H9 (cell line): ENCODE results near the gene CATSPERZ. TPM values are rescaled to one million over a fixed set of nuclear protein-coding genes. Genes with fewer than 3 reads are reported as not detected.

ENCODE experiments used
- DNase-seq: peaks from one replicate; pipeline ENCODE4 v3.0.0-alpha.2; 2017
- H2AFZ ChIP-seq: one replicate; pipeline ENCODE4 v1.6.1; 2013; ENCODE audit warnings: mild to moderate bottlenecking, low read length, control low read depth, moderate library complexity
- H2AK5ac ChIP-seq: 2 replicates; pipeline ENCODE4 v1.6.1; 2013; ENCODE audit warnings: low read length, control low read depth, mixed read lengths; ENCODE audit not compliant: insufficient read length
- H2BK120ac ChIP-seq: one replicate; pipeline ENCODE4 v1.6.1; 2013; ENCODE audit warnings: low read depth, mild to moderate bottlenecking, low read length, control low read depth, inconsistent platforms; ENCODE audit not compliant: poor library complexity, severe bottlenecking
- H2BK12ac ChIP-seq: 2 replicates; pipeline ENCODE4 v1.6.1; 2013; ENCODE audit warnings: low read length, control low read depth, mixed read lengths, low read depth; ENCODE audit not compliant: insufficient read length
- H2BK15ac ChIP-seq: 2 replicates; pipeline ENCODE4 v1.6.1; 2013; ENCODE audit warnings: low read depth, low read length, control low read depth
- H2BK20ac ChIP-seq: one replicate; pipeline ENCODE4 v1.6.1; 2013; ENCODE audit warnings: low read depth, mild to moderate bottlenecking, low read length, control low read depth, inconsistent platforms; ENCODE audit not compliant: poor library complexity, severe bottlenecking
- H2BK5ac ChIP-seq: 2 replicates; pipeline ENCODE4 v1.6.1; 2013; ENCODE audit warnings: low read length, control low read depth, mixed read lengths; ENCODE audit not compliant: insufficient read length
- H3K14ac ChIP-seq: 2 replicates; pipeline ENCODE4 v1.6.1; 2013; ENCODE audit warnings: low read length, control low read depth; ENCODE audit not compliant: insufficient read depth
- H3K18ac ChIP-seq: 2 replicates; pipeline ENCODE4 v1.6.1; 2013; ENCODE audit warnings: low read depth, mild to moderate bottlenecking, mixed read lengths, low read length, control low read depth; ENCODE audit not compliant: insufficient read length
- H3K23ac ChIP-seq: 2 replicates; pipeline ENCODE4 v1.6.1; 2013; ENCODE audit warnings: low read length, control low read depth, mixed read lengths, low read depth; ENCODE audit not compliant: insufficient read length
- H3K23me2 ChIP-seq: 2 replicates; pipeline ENCODE4 v1.6.1; 2013; ENCODE audit warnings: low read depth, mild to moderate bottlenecking, mixed read lengths, low read length, control low read depth; ENCODE audit not compliant: insufficient read length, poor library complexity, severe bottlenecking
- H3K27ac ChIP-seq: 2 replicates; pipeline ENCODE4 v1.5.1; 2013; ENCODE audit warnings: low read length, control low read depth, mixed read lengths, low read depth; ENCODE audit not compliant: insufficient read length
- H3K27me3 ChIP-seq: 2 replicates; pipeline ENCODE4 v1.6.1; 2013; ENCODE audit warnings: low read length, control low read depth, inconsistent platforms; ENCODE audit not compliant: insufficient read depth
- H3K4ac ChIP-seq: 2 replicates; pipeline ENCODE4 v1.6.1; 2013; ENCODE audit warnings: low read depth, mild to moderate bottlenecking, control low read depth, inconsistent platforms, low read length, moderate library complexity
- H3K4me1 ChIP-seq: 2 replicates; pipeline ENCODE4 v1.6.1; 2013; ENCODE audit warnings: low read length, control low read depth, inconsistent platforms; ENCODE audit not compliant: insufficient read depth
- H3K4me2 ChIP-seq: 2 replicates; pipeline ENCODE4 v1.6.1; 2013; ENCODE audit warnings: low read length, control low read depth, mixed read lengths; ENCODE audit not compliant: insufficient read length, insufficient read depth
- H3K56ac ChIP-seq: 2 replicates; pipeline ENCODE4 v1.6.1; 2013; ENCODE audit warnings: low read depth, mild to moderate bottlenecking, mixed read lengths, low read length, control low read depth; ENCODE audit not compliant: insufficient read length
- H3K79me1 ChIP-seq: 2 replicates; pipeline ENCODE4 v1.6.1; 2013; ENCODE audit warnings: low read depth, mild to moderate bottlenecking, moderate library complexity, low read length, control low read depth, inconsistent platforms; ENCODE audit not compliant: insufficient read depth, poor library complexity, severe bottlenecking
- H3K79me2 ChIP-seq: 2 replicates; pipeline ENCODE4 v1.6.1; 2013; ENCODE audit warnings: low read length, control low read depth, inconsistent platforms; ENCODE audit not compliant: insufficient read depth
- H3K9ac ChIP-seq: 2 replicates; pipeline ENCODE4 v1.6.1; 2013; ENCODE audit warnings: low read length, control low read depth, mixed read lengths; ENCODE audit not compliant: insufficient read length; ENCODE audit errors: extremely low read depth
- H3K9me3 ChIP-seq: one replicate; pipeline ENCODE4 v1.6.1; 2013; ENCODE audit warnings: low read depth, low read length, inconsistent platforms; ENCODE audit not compliant: control insufficient read depth
- H3T11ph ChIP-seq: one replicate; pipeline ENCODE4 v1.6.1; 2013; ENCODE audit warnings: mild to moderate bottlenecking, low read length, control low read depth, inconsistent platforms
- H4K20me1 ChIP-seq: one replicate; pipeline ENCODE4 v1.6.1; 2013; ENCODE audit not compliant: control insufficient read depth, insufficient read length, insufficient read depth
- H4K5ac ChIP-seq: 2 replicates; pipeline ENCODE4 v1.6.1; 2013; ENCODE audit warnings: low read depth, mild to moderate bottlenecking, mixed read lengths, low read length, control low read depth; ENCODE audit not compliant: insufficient read length
- H4K8ac ChIP-seq: replicated peaks from 2 replicates; pipeline ENCODE4 v1.6.1; 2013; ENCODE audit warnings: low read length, control low read depth, mixed read lengths, low read depth; ENCODE audit not compliant: insufficient read length
- H4K91ac ChIP-seq: 2 replicates; pipeline ENCODE4 v1.6.1; 2013; ENCODE audit warnings: low read depth, mild to moderate bottlenecking, moderate library complexity, mixed read lengths, low read length, control low read depth; ENCODE audit not compliant: insufficient read length
- H3K27ac Mint-ChIP-seq, 3 experiments: 2 replicates in 2 of 3; 3 replicates in 1 of 3; pipeline ENCODE4 v1.8.0; 2020 to 2021; ENCODE audit warnings: mixed read lengths in 3 of 3, mild to moderate bottlenecking in 1 of 3, moderate library complexity in 1 of 3
- H3K27me3 Mint-ChIP-seq: 2 replicates; pipeline ENCODE4 v1.8.0; 2021; ENCODE audit warnings: low read depth, mild to moderate bottlenecking, moderate library complexity, mixed read lengths
- H3K36me3 Mint-ChIP-seq, 3 experiments: 2 replicates in 2 of 3; 3 replicates in 1 of 3; pipeline ENCODE4 v1.8.0; 2020 to 2021; ENCODE audit warnings: low read depth in 3 of 3, mixed read lengths in 3 of 3; ENCODE audit not compliant: insufficient read depth in 1 of 3
- H3K4me1 Mint-ChIP-seq, 2 experiments: 2 replicates each; pipeline ENCODE4 v1.8.0; 2020; ENCODE audit warnings: mixed read lengths in 2 of 2
- H3K4me3 Mint-ChIP-seq, 2 experiments: 2 replicates in 1 of 2; 3 replicates in 1 of 2; pipeline ENCODE4 v1.8.0; 2020 to 2021; ENCODE audit warnings: mild to moderate bottlenecking in 2 of 2, mixed read lengths in 2 of 2, moderate library complexity in 1 of 2
- H3K9me3 Mint-ChIP-seq, 2 experiments: 2 replicates in 1 of 2; 3 replicates in 1 of 2; pipeline ENCODE4 v1.8.0; 2020; ENCODE audit warnings: mild to moderate bottlenecking in 2 of 2, mixed read lengths in 2 of 2, moderate library complexity in 1 of 2
- WGBS: extraction: QIAGEN DNeasy Blood & Tissue Kit; methylation state at CpG from one replicate; pipeline ENCODE4 v1.1.7; 2013; ENCODE audit warnings: missing lambda C conversion rate, low lambda C conversion rate, mixed read lengths; ENCODE audit not compliant: insufficient read length; ENCODE audit errors: extremely low coverage; 5-methylcytosine and 5-hydroxymethylcytosine counted together
- total RNA-seq: library from RNA; stranded (reverse); gene quantifications from 2 replicates; pipeline ENCODE4 v1.2.1, GENCODE V29; 2021
- TF ChIP-seq, protein P1 (sequence below): fragments of 200-600 bp; sonication (generic); conservative IDR thresholded peaks from 3 replicates; pipeline ENCODE4 v1.8.0; 2021; ENCODE audit warnings: antibody characterized with exemption, mild to moderate bottlenecking

CATSPERZ gene
- total RNA-seq, 1 experiment from 2014 or later, result 0.92 TPM

DNA sequence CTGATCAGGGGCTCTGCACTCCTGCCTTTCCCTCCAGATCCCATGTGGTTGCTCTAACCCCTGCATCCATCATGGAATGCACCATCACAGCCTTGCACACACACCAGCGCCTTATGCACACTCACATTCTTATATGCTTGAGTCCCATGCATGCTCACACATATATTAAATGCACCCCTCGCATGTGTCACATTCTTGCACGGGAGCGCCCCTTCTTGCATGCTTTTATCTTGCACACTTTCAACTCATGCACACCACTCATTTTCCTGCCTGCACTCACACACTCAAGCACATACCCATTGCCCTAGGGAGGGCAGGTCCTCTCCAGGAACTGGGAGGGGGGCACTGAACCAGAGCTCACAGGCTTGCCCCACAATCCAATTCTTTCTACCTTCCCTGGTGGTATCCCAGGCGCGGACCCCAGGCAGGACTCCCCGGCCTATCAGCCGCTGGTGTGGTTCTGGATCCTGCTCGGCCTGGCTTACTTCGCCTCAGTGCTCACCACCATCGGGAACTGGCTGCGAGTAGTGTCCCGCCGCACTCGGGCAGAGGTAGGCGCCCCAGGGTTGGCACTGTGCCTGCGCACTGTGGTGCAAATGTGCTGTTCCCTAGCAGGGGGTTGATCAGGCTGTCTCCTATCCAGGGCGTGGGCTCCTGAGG lies 2.3 kb upstream of the CATSPERZ start:
- Mint-ChIP-seq H3K9me3 (peaks cover 0 to 3% of the 10 kb centered on the region in 2 experiments; a peak in 2 of 5 replicates), H3K4me3 (no peak overlapping the region), H3K27me3 (peaks cover 98% of the 10 kb centered on the region), H3K4me1 (peaks cover 8 to 23% of the 10 kb centered on the region in 2 experiments; a peak in 3 of 4 replicates), H3K27ac (no peak overlapping the region; a peak in 1 of 7 replicates), H3K36me3 (peaks cover 0 to 2% (median 0%) of the 10 kb centered on the region in 3 experiments; a peak in 2 of 7 replicates)
- no peak overlapping the region for H2BK20ac ChIP-seq
- no peak overlapping the region for H2AK5ac ChIP-seq
- H3K79me2 ChIP-seq, result no peaks in the 10 kb centered on the region
- H3K27ac ChIP-seq, result no peak overlapping the region
- no peak overlapping the region for H3K56ac ChIP-seq
- H3K14ac ChIP-seq, result no peak overlapping the region
- H3K23ac ChIP-seq, result no peak overlapping the region
- no peak overlapping the region for H2BK120ac ChIP-seq
- H3K23me2 ChIP-seq, result peaks cover 12% of the 10 kb centered on the region
- no peak overlapping the region for H2AFZ ChIP-seq
- no peak overlapping the region for H2BK12ac ChIP-seq
- no peaks in the 10 kb centered on the region for H3K79me1 ChIP-seq
- H3K27me3 ChIP-seq, result peaks cover 74% of the 10 kb centered on the region
- H3K9ac ChIP-seq, result no peak overlapping the region
- WGBS, result no CpG with 5 or more reads among the region's 18 CpGs
- H3K18ac ChIP-seq, result no peak overlapping the region
- no peaks in the 10 kb centered on the region for H3K4me1 ChIP-seq
- no peak overlapping the region for H2BK15ac ChIP-seq
- H4K5ac ChIP-seq, result no peak overlapping the region
- H4K8ac ChIP-seq, result no peak overlapping the region
- H3T11ph ChIP-seq, result no peak overlapping the region
- TF ChIP-seq, protein P1, sequence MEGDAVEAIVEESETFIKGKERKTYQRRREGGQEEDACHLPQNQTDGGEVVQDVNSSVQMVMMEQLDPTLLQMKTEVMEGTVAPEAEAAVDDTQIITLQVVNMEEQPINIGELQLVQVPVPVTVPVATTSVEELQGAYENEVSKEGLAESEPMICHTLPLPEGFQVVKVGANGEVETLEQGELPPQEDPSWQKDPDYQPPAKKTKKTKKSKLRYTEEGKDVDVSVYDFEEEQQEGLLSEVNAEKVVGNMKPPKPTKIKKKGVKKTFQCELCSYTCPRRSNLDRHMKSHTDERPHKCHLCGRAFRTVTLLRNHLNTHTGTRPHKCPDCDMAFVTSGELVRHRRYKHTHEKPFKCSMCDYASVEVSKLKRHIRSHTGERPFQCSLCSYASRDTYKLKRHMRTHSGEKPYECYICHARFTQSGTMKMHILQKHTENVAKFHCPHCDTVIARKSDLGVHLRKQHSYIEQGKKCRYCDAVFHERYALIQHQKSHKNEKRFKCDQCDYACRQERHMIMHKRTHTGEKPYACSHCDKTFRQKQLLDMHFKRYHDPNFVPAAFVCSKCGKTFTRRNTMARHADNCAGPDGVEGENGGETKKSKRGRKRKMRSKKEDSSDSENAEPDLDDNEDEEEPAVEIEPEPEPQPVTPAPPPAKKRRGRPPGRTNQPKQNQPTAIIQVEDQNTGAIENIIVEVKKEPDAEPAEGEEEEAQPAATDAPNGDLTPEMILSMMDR, result no peak
- H3K4me2 ChIP-seq, result peak overlapping the region; percentile 2
- no peak overlapping the region for H4K91ac ChIP-seq
- H4K20me1 ChIP-seq, result no peaks in the 10 kb centered on the region
- no peak overlapping the region for H2BK5ac ChIP-seq
- no peaks in the 10 kb centered on the region for H3K9me3 ChIP-seq
- no peak overlapping the region for H3K4ac ChIP-seq
- no peak for DNase-seq
